Gastroesophageal sphincter (tissue), 3 donors: Measurements from ENCODE around the gene HPCA.

Source experiments
- CTCF ChIP-seq, 4 experiments: fragments of 200-600 bp in 2 of 4; fragments of 450-650 bp in 2 of 4; sonication (generic) in 1 of 4; IDR thresholded peaks; one replicate each; pipeline ENCODE4 v1.5.1; 2017 to 2019; ENCODE audit warnings: antibody characterized with exemption in 4 of 4, mild to moderate bottlenecking in 2 of 4, moderate library complexity in 2 of 4
- EP300 ChIP-seq: sonication (generic); formaldehyde crosslinking; IDR thresholded peaks from one replicate; pipeline ENCODE4 v1.6.1; 2017; ENCODE audit warnings: antibody characterized with exemption, mild to moderate bottlenecking
- POLR2AphosphoS5 ChIP-seq: sonication (generic); formaldehyde crosslinking; IDR thresholded peaks from one replicate; pipeline ENCODE4 v1.6.1; 2017; ENCODE audit warnings: antibody characterized with exemption

GRCh38 chr1:32895325-32896215 is 9.3 kb downstream of the HPCA start:
- TF ChIP-seq POLR2AphosphoS5 (no peak), CTCF (IDR thresholded peaks at IDR 0.05) (no peak), EP300 (no peak)
